ENCODE results near the gene EIF3M. TPM values are rescaled to one million over a fixed set of nuclear protein-coding genes. Genes with fewer than 3 reads are reported as not detected.

Gene EIF3M
- 164 TPM for polyA plus RNA-seq (2012; ENCODE audit: insufficient read depth, insufficient read length, low read depth)

- Histone ChIP-seq H3K27me3 (no peaks in the 10 kb centered on the region), H3K4me3 (ENCODE audit: low read depth, low read length) (peak within 1 kb of the TSS; percentile 85), H3K4me1 (no peaks in the 10 kb centered on the region), H3K36me3 (peaks cover 3% of the 10 kb centered on the region), H3K9me3 (no peaks in the 10 kb centered on the region)
- no peak for TF ChIP-seq CTCF (IDR thresholded peaks at IDR 0.05; ENCODE audit: low read depth, low read length)
- DNase-seq, result peak; percentile 92
These were observed at the start of gene EIF3M for GRCh38 chr11:32583459-32584271. Gene EIF3M, plus strand, starts transcription at chr11:32583831. Its CDS starts 57 bp downstream, at chr11:32583888.

GRCh38 chr11:32538804-32539203, 44.8 kb upstream of the EIF3M start:
- no peaks in the 10 kb centered on the region for H3K27me3 ChIP-seq
- H3K4me3 ChIP-seq (ENCODE audit: low read depth, low read length), result no peak overlapping the region
- no peaks in the 10 kb centered on the region for H3K9me3 ChIP-seq
- H3K4me1 ChIP-seq, result no peaks in the 10 kb centered on the region
- TF ChIP-seq CTCF (IDR thresholded peaks at IDR 0.05; ENCODE audit: low read depth, low read length), result no peak
- no peaks in the 10 kb centered on the region for H3K36me3 ChIP-seq
- no peak for DNase-seq

GRCh38 chr11:32549611-32550187, 33.9 kb upstream of the EIF3M start:
- DNase-seq, result no peak
- Histone ChIP-seq H3K9me3 (no peaks in the 10 kb centered on the region), H3K4me3 (ENCODE audit: low read depth, low read length) (no peak overlapping the region), H3K36me3 (no peaks in the 10 kb centered on the region), H3K4me1 (no peaks in the 10 kb centered on the region), H3K27me3 (no peaks in the 10 kb centered on the region)
- no peak for TF ChIP-seq CTCF (IDR thresholded peaks at IDR 0.05; ENCODE audit: low read depth, low read length)

GRCh38 chr11:32550207-32550606, 33.4 kb upstream of the EIF3M start:
- DNase-seq, result no peak
- no peaks in the 10 kb centered on the region for H3K9me3 ChIP-seq
- H3K36me3 ChIP-seq, result no peaks in the 10 kb centered on the region
- H3K4me1 ChIP-seq, result no peaks in the 10 kb centered on the region
- TF ChIP-seq CTCF (IDR thresholded peaks at IDR 0.05; ENCODE audit: low read depth, low read length), result no peak
- H3K27me3 ChIP-seq, result no peaks in the 10 kb centered on the region
- no peak overlapping the region for H3K4me3 ChIP-seq (ENCODE audit: low read depth, low read length)

GRCh38 chr11:32555091-32555490, 28.5 kb upstream of the EIF3M start:
- Histone ChIP-seq H3K27me3 (no peaks in the 10 kb centered on the region), H3K9me3 (no peaks in the 10 kb centered on the region), H3K4me3 (ENCODE audit: low read depth, low read length) (no peak overlapping the region), H3K36me3 (no peaks in the 10 kb centered on the region), H3K4me1 (no peaks in the 10 kb centered on the region)
- TF ChIP-seq CTCF (IDR thresholded peaks at IDR 0.05; ENCODE audit: low read depth, low read length), result no peak
- DNase-seq, result no peak

- no peaks in the 10 kb centered on the region for H3K9me3 ChIP-seq
- no peaks in the 10 kb centered on the region for H3K27me3 ChIP-seq
- no peaks in the 10 kb centered on the region for H3K4me1 ChIP-seq
- no peak for DNase-seq
- H3K4me3 ChIP-seq (ENCODE audit: low read depth, low read length), result no peak overlapping the region
- H3K36me3 ChIP-seq, result no peaks in the 10 kb centered on the region
- no peak for TF ChIP-seq CTCF (IDR thresholded peaks at IDR 0.05; ENCODE audit: low read depth, low read length)
These were observed 27.7 kb upstream of the EIF3M start for GRCh38 chr11:32555895-32556294.
